Ishikawa (cell line): ENCODE results near the gene TBX10.

Experiments used
- CEBPB ChIP-seq: IDR thresholded peaks from 2 replicates; pipeline ENCODE4 v1.6.1; 2012
- CREB1 ChIP-seq: IDR thresholded peaks from 2 replicates; pipeline ENCODE4 v1.6.1; 2012; ENCODE audit warnings: low read depth
- EGR1 ChIP-seq: IDR thresholded peaks from 2 replicates; pipeline ENCODE4 v1.6.1; 2012
- EP300 ChIP-seq: IDR thresholded peaks from 2 replicates; pipeline ENCODE4 v1.6.1; 2012; ENCODE audit warnings: borderline replicate concordance
- FOXM1 ChIP-seq: IDR thresholded peaks from 2 replicates; pipeline ENCODE4 v1.6.1; 2012; ENCODE audit warnings: low read depth, borderline replicate concordance
- MAX ChIP-seq: IDR thresholded peaks from 2 replicates; pipeline ENCODE4 v1.6.1; 2012
- NFIC ChIP-seq: IDR thresholded peaks from 2 replicates; pipeline ENCODE4 v1.6.1; 2012
- RAD21 ChIP-seq: IDR thresholded peaks from 2 replicates; pipeline ENCODE4 v1.6.1; 2012; ENCODE audit warnings: low read depth
- REST ChIP-seq: IDR thresholded peaks from 2 replicates; pipeline ENCODE4 v1.6.1; 2012; ENCODE audit warnings: low read depth, mild to moderate bottlenecking
- TAF1 ChIP-seq: IDR thresholded peaks from 2 replicates; pipeline ENCODE4 v1.6.1; 2012; ENCODE audit warnings: low read depth, mild to moderate bottlenecking
- TCF12 ChIP-seq: IDR thresholded peaks from 2 replicates; pipeline ENCODE4 v1.6.1; 2012; ENCODE audit warnings: low read depth
- TEAD4 ChIP-seq: IDR thresholded peaks from 2 replicates; pipeline ENCODE4 v1.6.1; 2012
- USF1 ChIP-seq: IDR thresholded peaks from 2 replicates; pipeline ENCODE4 v1.6.1; 2012
- YY1 ChIP-seq: IDR thresholded peaks from 2 replicates; pipeline ENCODE4 v1.6.1; 2012; ENCODE audit warnings: low read depth
- ZBTB7A ChIP-seq: IDR thresholded peaks from 2 replicates; pipeline ENCODE4 v1.6.1; 2012; ENCODE audit warnings: low read depth

TBX10 gene

GRCh38 chr11:67605231-67606011, 34.1 kb downstream of the TBX10 start:
- TF ChIP-seq EGR1 (no peak), REST (no peak), MAX (no peak), EP300 (no peak), YY1 (no peak), CEBPB (no peak), USF1 (no peak), TCF12 (no peak), RAD21 (no peak), TAF1 (no peak), ZBTB7A (no peak), TEAD4 (no peak), CREB1 (no peak), FOXM1 (no peak), NFIC (no peak)

- TF ChIP-seq ZBTB7A (no peak), REST (no peak), YY1 (no peak), NFIC (no peak), USF1 (no peak), TCF12 (no peak), CREB1 (no peak)
Measured at GRCh38 chr11:67604815-67605214, 34.7 kb downstream of the TBX10 start.

GRCh38 chr11:67601098-67601497, 38.5 kb downstream of the TBX10 start:
- TF ChIP-seq FOXM1 (no peak), RAD21 (no peak), EP300 (no peak), YY1 (no peak), MAX (no peak), EGR1 (no peak), CREB1 (no peak), REST (no peak)

GRCh38 chr11:67600324-67601029, 39.1 kb downstream of the TBX10 start:
- TF ChIP-seq RAD21 (no peak), REST (no peak), USF1 (no peak), TEAD4 (no peak), YY1 (no peak), CEBPB (no peak), EGR1 (no peak), FOXM1 (no peak), TCF12 (no peak), CREB1 (no peak), TAF1 (no peak), NFIC (no peak), EP300 (no peak)
